ENCODE results near the gene CHCHD1. TPM values are rescaled to one million over a fixed set of nuclear protein-coding genes. Genes with fewer than 3 reads are reported as not detected.
A peak's percentile ranks its signal among the peaks of the same experiment; 100 is the strongest.

CHCHD1 gene
- total RNA-seq, 1 donor = 22.5 TPM

DNA sequence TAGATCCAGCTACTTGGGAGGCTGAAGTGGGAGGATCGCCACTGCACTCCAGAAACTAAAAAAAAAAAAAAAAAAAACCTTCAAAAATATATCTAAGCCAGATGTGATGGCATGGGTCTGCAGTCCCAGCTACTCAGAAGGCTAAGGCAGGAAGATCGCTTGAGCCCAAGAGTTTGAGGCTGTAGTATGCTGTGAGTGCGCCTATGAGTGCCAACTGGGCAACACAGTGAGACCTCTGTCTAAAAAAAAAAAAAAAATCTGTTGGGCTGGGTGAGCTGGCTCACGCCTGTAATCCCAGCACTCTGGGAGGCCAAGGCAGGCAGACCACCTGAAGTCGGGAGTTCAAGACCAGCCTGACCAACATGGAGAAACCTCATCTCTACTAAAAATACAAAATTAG lies 2.8 kb upstream of the CHCHD1 start:
- no peak for DNase-seq (ENCODE audit: low read depth)
- H3K4me3 ChIP-seq (ENCODE audit: low read depth, low read length) = no peak overlapping the region
- TF ChIP-seq, protein P1, sequence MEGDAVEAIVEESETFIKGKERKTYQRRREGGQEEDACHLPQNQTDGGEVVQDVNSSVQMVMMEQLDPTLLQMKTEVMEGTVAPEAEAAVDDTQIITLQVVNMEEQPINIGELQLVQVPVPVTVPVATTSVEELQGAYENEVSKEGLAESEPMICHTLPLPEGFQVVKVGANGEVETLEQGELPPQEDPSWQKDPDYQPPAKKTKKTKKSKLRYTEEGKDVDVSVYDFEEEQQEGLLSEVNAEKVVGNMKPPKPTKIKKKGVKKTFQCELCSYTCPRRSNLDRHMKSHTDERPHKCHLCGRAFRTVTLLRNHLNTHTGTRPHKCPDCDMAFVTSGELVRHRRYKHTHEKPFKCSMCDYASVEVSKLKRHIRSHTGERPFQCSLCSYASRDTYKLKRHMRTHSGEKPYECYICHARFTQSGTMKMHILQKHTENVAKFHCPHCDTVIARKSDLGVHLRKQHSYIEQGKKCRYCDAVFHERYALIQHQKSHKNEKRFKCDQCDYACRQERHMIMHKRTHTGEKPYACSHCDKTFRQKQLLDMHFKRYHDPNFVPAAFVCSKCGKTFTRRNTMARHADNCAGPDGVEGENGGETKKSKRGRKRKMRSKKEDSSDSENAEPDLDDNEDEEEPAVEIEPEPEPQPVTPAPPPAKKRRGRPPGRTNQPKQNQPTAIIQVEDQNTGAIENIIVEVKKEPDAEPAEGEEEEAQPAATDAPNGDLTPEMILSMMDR (IDR thresholded peaks at IDR 0.05; ENCODE audit: insufficient read depth, low read depth, low read length) = no peak

DNA sequence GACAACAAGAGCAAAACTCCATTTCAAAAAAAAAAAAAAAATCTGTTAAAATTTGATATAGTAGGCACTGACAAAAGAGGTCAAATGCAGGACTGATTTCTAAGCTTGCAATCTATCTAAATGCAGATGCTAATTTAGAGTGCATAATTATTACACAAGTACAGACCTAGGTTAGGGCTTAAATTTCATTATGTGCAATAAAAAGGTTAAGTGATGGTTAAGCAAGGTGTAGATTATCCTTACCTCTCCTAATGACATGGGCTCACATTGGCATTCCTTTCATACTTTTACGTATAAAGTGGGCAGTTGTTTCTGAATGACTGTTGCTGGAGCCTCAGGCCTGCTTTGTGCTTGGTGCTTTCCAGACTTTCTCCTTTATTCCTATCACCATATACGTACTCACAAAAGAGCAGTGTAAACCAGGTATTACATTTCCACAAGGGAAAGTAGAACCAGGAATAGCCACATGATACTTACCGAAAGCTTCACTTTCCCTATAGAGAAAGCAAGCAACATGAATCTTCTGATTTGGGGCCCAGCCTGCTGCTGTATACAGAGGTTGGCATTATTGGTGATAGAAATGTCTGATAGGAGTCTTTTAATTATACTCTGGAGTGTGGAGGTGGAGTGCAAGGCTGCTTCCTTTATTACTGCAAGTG lies 2.2 kb upstream of the CHCHD1 start:
- H3K4me3 ChIP-seq (ENCODE audit: low read depth, low read length) = no peak overlapping the region
- no peak for DNase-seq (ENCODE audit: low read depth)

DNA sequence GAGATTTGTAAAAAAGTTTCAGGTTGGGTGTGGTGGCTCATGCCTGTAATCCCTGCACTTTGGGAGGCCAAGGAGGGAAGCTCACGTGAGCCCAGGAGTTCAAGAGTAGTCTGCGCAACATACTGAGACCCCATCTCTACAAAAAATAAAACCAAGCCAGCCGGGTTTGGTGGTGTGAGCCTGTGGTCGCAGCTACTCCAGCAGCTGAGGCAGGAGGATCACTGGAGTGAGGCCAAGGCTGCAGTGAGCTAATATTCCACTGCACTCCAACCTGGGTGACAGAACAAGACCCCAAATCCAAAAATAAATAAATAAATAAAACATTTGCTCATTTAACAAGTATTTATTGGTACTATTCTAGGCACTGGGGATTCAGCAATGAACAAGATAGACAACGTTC lies 1.5 kb upstream of the CHCHD1 start:
- no peak for DNase-seq (ENCODE audit: low read depth)
- TF ChIP-seq, protein P1 (IDR thresholded peaks at IDR 0.05; ENCODE audit: insufficient read depth, low read depth, low read length) = no peak
- H3K4me3 ChIP-seq (ENCODE audit: low read depth, low read length) = peak overlapping the region; percentile 80

More for the DNA sequence above, 2.2 kb upstream of the CHCHD1 start:
- TF ChIP-seq, protein P1 (IDR thresholded peaks at IDR 0.05; ENCODE audit: insufficient read depth, low read depth, low read length) = no peak

DNA sequence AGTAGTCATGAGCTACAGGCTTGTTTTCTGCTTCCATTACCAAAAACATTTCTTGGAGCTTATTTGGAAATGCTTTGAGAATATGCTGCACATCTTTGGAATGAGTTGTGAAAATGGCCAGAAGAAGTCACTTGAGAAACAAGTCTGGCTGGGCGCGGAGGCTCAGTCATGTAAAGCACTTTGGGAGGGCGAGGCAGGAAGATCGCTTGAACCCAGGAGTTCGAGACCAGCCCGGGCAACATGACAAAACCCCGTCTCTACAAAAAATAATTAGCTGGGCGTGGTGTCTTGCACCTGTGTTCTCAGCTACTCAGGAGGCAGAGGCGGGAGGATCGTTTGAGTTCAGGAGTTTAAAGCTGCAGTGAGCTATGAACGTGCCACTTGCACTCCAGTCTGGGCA lies 882 bp upstream of the CHCHD1 start:
- TF ChIP-seq, protein P1 (IDR thresholded peaks at IDR 0.05; ENCODE audit: insufficient read depth, low read depth, low read length) = no peak
- peak overlapping the region; percentile 80 for H3K4me3 ChIP-seq (ENCODE audit: low read depth, low read length)
- peak; percentile 12 for DNase-seq (ENCODE audit: low read depth)

DNA sequence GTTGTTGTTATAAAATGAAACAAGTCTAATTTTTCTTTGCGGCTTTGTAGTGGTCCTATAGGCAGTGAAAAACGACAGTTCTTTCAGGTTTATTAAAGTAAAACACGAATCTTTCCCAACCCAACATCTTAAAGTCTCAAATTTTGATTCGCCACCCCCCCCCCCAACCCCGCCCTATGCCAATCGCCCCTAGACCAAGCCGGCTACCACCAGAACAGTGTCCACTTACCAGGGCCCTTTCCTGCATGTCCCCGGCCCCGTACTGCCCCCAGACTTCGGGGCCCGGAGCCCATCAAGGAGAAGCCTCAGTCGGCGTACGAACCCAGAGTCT lies 335 bp upstream of the CHCHD1 start:
- DNase-seq (ENCODE audit: low read depth) = no peak
- TF ChIP-seq, protein P1 (IDR thresholded peaks at IDR 0.05; ENCODE audit: insufficient read depth, low read depth, low read length) = no peak
- H3K4me3 ChIP-seq (ENCODE audit: low read depth, low read length) = peak overlapping the region; percentile 80

DNA sequence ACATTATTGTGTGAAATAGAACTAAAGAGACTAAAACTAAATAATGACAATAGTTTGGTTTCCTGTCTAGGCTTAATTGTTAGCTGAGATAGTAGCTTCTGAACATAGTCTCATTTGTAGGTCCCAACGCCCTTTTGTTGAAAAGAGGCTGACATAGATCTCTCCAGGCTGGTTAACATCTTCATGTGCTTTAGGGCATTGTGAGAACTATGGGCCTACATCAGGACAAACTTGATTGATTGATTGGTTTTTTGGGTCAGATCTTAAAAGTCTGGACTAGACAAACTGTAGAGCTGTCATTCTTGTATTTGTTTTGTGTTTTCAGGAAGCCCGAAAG lies 869 bp downstream of the CHCHD1 start:
- peak overlapping the region; percentile 80 for H3K4me3 ChIP-seq (ENCODE audit: low read depth, low read length)

More for the DNA sequence above, 869 bp downstream of the CHCHD1 start:
- DNase-seq (ENCODE audit: low read depth) = no peak
- TF ChIP-seq, protein P1 (IDR thresholded peaks at IDR 0.05; ENCODE audit: insufficient read depth, low read depth, low read length) = no peak
